ENCODE results near the gene MCM3AP.

GRCh38 chr21:46226920-46227599 lies 58.4 kb downstream of the MCM3AP start:
- TF ChIP-seq GATA3 (IDR thresholded peaks at IDR 0.05; ENCODE audit: low read depth, low read length), result no peak
- TF ChIP-seq GATA2 (IDR thresholded peaks at IDR 0.05; ENCODE audit: low read depth, low read length), result no peak

Data from SH-SY5Y (cell line).